GM15510 (cell line): ENCODE data around the gene GRIN3B.

ENCODE experiments used
- POLR2A ChIP-seq: IDR thresholded peaks from 3 replicates; pipeline ENCODE4 v1.6.1; 2011; ENCODE audit warnings: borderline replicate concordance; ENCODE audit not compliant: insufficient read length; ENCODE audit errors: extremely low read depth

GRIN3B gene

GRCh38 chr19:992670-993055 is 7.6 kb upstream of the GRIN3B start:
- no peak for TF ChIP-seq POLR2A

DNA sequence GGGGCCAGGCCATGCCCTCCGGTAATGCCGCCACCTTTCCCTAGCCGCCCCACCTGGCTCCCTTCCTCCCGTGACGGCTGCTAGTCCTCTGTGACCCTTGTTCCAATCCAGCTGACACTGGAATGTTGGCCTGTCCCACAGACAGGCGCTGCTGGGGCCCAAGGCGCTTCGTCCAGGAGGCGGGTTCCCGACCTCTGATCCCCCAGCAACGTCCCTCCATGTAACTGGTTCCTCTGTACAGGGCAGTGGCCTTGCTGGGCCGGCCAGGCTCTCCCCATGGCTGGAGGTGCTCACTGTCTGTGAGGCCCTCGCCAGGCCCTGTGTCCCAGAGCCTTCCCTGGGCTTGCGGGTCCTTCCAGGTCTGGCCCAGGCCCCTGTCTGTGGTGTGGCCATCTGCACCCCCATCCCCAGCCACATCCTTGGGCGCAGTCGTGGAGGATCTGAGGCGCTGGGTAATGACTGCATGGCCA is 6.8 kb upstream of the GRIN3B start:
- TF ChIP-seq POLR2A = no peak

DNA sequence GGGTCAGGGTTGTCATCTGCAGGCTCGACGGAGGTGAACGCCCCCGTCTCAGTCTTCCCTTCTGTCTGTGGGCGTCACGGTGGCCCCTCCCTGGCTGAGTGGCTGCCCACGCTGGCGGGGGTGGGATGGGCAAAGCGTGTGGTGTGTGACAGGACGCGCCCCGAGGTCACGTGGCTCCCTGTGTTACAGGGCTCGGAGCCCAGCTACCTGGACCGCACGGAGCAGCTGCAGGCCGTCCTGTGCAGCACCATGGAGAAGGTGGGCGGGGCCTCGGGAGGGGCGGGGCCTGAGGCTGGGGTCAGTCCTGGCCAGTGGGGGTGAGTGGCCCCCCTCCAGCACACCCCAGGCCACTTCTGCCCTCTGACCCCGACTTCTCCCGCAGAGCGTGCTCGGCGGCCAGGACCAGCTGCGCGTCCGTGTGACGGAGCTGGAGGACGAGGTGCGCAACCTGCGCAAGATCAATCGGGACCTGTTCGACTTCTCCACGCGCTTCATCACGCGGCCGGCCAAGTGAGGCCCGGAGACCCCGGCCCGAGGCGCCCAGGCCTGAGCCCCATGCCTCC is 6.3 kb upstream of the GRIN3B start:
- no peak for TF ChIP-seq POLR2A

- TF ChIP-seq POLR2A = no peak
Observed at GRCh38 chr19:994516-994915, 5.7 kb upstream of the GRIN3B start.

GRCh38 chr19:995051-995827 is 5.0 kb upstream of the GRIN3B start:
- TF ChIP-seq POLR2A = no peak

GRCh38 chr19:996051-996838 is 4.0 kb upstream of the GRIN3B start:
- TF ChIP-seq POLR2A = no peak

DNA sequence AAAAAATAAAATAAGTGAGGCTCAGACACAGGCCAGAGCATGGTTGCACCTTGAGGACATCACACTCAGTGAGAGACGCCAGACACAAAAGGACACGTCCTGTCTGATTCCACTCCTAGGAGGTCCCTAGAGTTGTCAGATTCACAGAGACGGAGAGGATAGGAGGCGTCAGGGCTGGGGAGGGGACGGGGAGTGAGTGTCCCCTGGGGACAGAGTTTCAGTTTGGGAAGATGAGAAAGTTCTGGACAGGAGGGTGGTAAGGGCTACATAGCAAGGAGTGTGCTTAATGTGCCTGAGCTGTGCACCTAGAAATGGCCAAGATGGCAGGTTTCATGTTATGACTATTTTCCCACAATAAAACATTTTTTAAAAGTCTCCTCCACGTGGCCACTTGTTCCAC is 2.2 kb upstream of the GRIN3B start:
- TF ChIP-seq POLR2A = no peak

DNA sequence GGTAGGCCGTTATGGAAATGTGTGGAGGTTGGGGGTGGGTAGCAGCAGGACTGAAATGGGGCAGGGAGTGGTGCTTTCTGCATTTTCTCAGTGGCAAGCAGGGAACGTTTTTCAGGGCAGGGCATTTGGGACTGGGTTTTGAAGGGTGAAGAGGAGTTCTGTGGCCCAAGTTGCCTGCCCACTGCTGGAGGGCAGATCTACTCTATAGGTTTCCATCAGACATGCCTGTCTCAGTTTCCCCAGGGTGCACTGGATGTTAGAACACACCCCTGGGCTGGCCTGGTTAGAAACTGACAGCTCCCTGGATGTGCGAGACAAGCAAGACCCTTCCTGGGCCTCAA is 870 bp upstream of the GRIN3B start:
- no peak for TF ChIP-seq POLR2A

DNA sequence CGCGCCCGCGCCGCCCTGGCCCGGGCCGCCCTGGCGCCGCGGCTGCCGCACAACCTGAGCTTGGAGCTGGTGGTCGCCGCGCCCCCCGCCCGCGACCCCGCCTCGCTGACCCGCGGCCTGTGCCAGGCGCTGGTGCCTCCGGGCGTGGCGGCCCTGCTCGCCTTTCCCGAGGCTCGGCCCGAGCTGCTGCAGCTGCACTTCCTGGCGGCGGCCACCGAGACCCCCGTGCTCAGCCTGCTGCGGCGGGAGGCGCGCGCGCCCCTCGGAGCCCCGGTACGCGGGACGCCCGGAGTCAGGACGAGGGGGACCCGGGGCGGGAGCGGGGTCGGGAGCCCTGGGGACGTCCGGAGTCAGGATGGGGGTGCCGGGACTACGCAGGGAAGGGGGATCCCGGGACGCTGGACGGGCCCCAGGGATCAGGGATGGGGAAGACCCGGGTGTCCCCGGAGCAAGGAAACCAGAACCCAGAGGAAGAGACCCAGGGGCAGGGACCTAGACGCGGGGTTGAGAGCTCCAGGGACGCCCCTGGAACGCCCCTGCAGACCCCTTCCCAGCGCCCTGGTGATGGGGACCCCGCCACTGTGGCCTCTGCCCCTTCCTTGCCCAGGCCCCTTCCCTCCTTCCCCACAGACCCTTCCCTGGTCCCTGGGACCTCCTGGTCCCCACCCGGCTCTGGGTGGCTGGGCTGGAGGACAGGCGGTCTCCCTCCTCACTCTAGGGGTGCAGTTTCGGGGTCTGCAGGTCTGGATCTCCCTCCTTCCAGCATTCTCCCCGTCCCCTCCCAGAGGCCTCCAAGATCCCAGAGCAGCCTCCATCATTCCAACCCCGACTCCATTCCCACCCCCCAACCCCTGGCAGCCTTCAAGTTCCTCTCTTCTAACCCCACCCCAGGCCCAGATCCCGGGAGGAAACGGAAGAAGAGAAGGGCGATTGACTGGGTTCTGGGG is 645 bp downstream of the GRIN3B start:
- TF ChIP-seq POLR2A = no peak

DNA sequence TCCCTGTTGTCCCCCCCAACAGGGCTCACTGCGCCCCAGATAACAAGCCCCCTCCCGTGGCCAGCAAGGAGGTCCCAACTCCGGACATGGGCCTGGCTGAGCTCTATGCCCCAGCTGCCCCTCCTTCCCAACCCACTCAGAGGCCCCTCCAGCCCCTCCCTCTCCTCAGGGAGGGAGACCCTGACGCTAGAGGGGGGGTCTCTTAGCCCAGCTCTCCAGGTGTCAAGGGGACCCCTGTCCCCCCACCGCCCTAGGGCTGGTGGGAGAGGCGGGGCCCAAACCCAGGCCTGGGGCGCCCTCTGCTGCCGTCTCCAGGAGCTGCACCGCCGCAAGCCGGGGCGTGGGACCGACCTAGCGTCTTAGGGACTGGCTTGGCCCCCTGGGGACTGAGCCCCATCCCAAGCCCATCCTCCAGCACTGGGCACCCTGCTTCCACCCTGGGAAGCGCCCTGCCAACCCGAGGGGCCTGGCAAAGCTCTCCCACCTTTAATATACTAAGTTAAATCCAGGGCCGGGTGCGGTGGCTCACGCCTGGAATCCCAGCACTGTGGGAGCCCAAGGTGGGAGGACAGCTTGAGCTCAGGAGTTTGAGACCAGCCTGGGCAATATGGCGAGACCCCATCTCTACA is 1.4 kb downstream of the GRIN3B start:
- no peak for TF ChIP-seq POLR2A

DNA sequence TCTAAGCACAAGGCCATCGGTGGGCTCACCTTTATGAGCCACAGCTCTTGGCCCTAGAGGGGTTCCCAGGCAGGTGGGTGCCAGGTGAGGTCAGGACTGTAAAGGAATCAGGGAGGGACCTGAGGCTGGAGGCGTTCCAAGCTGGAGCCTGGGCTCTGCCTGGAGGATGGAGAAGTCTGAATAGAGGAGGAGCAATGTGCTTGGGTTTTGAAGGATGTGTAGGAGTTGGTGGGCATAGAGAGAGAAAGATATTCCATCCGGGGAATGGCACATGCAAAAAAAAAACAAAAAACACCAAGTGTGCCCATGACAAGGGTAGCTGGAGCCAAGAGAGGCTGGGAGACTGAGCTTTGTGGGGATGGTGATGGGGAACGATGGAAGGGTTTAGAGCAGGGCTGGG is 2.4 kb downstream of the GRIN3B start:
- no peak for TF ChIP-seq POLR2A

DNA sequence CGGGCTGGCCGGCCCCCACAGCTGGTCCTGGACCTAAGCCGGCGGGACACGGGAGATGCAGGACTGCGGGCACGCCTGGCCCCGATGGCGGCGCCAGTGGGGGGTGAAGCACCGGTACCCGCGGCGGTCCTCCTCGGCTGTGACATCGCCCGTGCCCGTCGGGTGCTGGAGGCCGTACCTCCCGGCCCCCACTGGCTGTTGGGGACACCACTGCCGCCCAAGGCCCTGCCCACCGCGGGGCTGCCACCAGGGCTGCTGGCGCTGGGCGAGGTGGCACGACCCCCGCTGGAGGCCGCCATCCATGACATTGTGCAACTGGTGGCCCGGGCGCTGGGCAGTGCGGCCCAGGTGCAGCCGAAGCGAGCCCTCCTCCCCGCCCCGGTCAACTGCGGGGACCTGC is 3.1 kb downstream of the GRIN3B start:
- no peak for TF ChIP-seq POLR2A

- no peak for TF ChIP-seq POLR2A
Observed at GRCh38 chr19:1004204-1004802, 4.1 kb downstream of the GRIN3B start.
